HG03342 (cell line): ENCODE data around the gene METTL25.

Experiments used
- ATAC-seq: cut with Tn5 transposase; IDR thresholded peaks from one replicate; pipeline ENCODE4 v1.9.1; 2021; ENCODE audit warnings: mild to moderate bottlenecking, moderate library complexity; ENCODE audit not compliant: unreplicated experiment

METTL25 gene

GRCh38 chr12:82523996-82524395 lies 165.7 kb downstream of the METTL25 start:
- peak; percentile 68 for ATAC-seq

DNA sequence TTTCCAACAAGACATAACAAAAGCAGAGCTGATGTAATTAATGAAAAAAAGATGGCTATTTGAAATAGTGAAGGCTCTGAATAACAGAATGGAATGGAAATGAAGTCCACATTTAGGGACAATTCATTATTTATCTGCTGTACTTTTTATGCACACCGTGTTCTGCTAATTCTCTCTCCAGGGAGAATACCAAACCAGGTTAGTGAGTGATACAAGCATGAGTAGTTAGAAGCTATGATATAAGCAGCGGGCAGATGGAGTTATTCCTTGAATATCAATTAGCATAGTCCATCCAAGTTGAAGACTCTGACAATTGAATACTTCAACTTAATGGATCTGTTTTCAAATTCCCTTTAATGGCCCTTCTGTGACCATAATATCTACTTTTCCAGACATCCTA lies 166.3 kb downstream of the METTL25 start:
- ATAC-seq, result no peak

- no peak for ATAC-seq
Observed at GRCh38 chr12:82525616-82526015, 167.3 kb downstream of the METTL25 start.

- ATAC-seq, result peak; percentile 44
Observed at GRCh38 chr12:82527165-82527780, 168.9 kb downstream of the METTL25 start.
